ENCODE results near the gene LSM12.
A peak's percentile ranks its signal among the peaks of the same experiment; 100 is the strongest.

Gene LSM12

DNA sequence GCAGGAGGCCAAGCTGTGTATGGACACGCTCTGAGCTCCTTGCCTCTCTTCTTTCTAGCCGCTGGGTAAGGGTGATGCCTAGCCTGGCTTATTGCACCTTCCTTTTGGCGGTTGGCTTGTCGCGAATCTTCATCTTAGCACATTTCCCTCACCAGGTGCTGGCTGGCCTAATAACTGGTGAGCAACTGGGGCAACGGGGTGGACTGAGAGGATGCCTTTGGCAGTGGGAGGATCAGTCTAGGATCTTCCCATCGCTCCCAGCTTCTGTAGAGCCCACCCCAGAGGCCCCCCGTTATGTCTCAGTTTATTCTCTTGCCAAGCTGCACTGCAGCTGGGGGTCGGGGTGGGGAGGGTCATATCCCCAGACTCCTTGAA, 8.4 kb upstream of the LSM12 start:
- Histone ChIP-seq H3K9ac (ENCODE audit: low read length) (no peak overlapping the region), H3K4me1 (ENCODE audit: insufficient read depth, low read length, severe bottlenecking) (peaks cover 19% of the 10 kb centered on the region), H3K79me2 (ENCODE audit: insufficient read depth, low read length) (no peaks in the 10 kb centered on the region), H3K4me2 (ENCODE audit: low read length) (no peak overlapping the region), H3K36me3 (ENCODE audit: insufficient read depth, low read length) (peaks cover 27% of the 10 kb centered on the region), H3K4me3 (ENCODE audit: low read depth, low read length, poor library complexity, severe bottlenecking) (no peak overlapping the region), H4K20me1 (ENCODE audit: insufficient read depth, low read length) (no peaks in the 10 kb centered on the region), H3K27me3 (ENCODE audit: insufficient read depth, low read length) (no peaks in the 10 kb centered on the region), H3F3A (ENCODE audit: insufficient read depth, low read length) (no peaks in the 10 kb centered on the region), H3K27ac (ENCODE audit: low read depth, low read length, poor library complexity, severe bottlenecking) (no peak overlapping the region), H3K9me3 (ENCODE audit: low read length) (no peaks in the 10 kb centered on the region), H3K9me2 (ENCODE audit: low read depth, low read length) (no peaks in the 10 kb centered on the region), H2AFZ (ENCODE audit: low read length) (no peak overlapping the region)
- TF ChIP-seq EZH2 (IDR thresholded peaks at IDR 0.05; ENCODE audit: borderline replicate concordance, low read length), result no peak
- TF ChIP-seq, protein P1, sequence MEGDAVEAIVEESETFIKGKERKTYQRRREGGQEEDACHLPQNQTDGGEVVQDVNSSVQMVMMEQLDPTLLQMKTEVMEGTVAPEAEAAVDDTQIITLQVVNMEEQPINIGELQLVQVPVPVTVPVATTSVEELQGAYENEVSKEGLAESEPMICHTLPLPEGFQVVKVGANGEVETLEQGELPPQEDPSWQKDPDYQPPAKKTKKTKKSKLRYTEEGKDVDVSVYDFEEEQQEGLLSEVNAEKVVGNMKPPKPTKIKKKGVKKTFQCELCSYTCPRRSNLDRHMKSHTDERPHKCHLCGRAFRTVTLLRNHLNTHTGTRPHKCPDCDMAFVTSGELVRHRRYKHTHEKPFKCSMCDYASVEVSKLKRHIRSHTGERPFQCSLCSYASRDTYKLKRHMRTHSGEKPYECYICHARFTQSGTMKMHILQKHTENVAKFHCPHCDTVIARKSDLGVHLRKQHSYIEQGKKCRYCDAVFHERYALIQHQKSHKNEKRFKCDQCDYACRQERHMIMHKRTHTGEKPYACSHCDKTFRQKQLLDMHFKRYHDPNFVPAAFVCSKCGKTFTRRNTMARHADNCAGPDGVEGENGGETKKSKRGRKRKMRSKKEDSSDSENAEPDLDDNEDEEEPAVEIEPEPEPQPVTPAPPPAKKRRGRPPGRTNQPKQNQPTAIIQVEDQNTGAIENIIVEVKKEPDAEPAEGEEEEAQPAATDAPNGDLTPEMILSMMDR (IDR thresholded peaks at IDR 0.05; ENCODE audit: low read length), result no peak

DNA sequence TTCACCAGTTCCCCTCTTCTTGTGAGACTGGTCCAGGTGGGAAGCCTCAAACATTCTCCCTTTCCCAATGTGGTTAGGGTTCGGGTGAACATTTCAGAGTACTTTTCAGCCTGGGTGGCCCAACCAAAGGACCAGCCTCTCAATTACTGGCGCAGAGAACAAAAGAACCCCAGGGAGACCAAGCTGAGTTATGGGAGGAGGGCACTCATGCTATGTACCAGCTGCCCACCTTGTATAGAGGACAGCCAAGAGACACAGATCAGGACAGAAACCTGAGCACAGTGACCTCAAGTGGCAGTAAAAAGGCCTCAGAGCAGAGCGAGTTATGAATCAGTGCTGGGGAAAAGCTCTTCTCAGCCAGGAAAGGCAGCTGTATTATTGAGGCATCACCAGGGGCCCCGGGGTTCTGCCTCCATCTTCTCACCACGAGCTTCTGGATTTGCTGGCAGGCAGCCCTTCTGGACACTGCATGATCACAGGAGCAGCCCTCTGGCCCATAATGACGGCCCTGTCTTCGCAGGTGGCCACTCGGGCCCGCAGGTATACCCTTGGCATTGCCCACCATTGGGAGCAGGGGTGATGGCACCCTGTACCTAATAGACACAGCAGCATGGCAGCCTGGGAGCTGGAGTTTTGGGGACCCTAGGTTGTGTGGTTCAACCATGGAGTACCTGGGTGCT, 7.9 kb upstream of the LSM12 start:
- no peak for TF ChIP-seq EZH2 (IDR thresholded peaks at IDR 0.05; ENCODE audit: borderline replicate concordance, low read length)
- TF ChIP-seq, protein P1 (IDR thresholded peaks at IDR 0.05; ENCODE audit: low read length), result no peak
- Histone ChIP-seq H3K4me1 (ENCODE audit: insufficient read depth, low read length, severe bottlenecking) (peaks cover 21% of the 10 kb centered on the region), H3K36me3 (ENCODE audit: insufficient read depth, low read length) (peaks cover 27% of the 10 kb centered on the region), H3F3A (ENCODE audit: insufficient read depth, low read length) (no peaks in the 10 kb centered on the region), H3K9me3 (ENCODE audit: low read length) (no peaks in the 10 kb centered on the region), H3K4me2 (ENCODE audit: low read length) (no peak overlapping the region), H3K9ac (ENCODE audit: low read length) (no peak overlapping the region), H3K9me2 (ENCODE audit: low read depth, low read length) (no peaks in the 10 kb centered on the region), H3K79me2 (ENCODE audit: insufficient read depth, low read length) (no peaks in the 10 kb centered on the region), H4K20me1 (ENCODE audit: insufficient read depth, low read length) (no peaks in the 10 kb centered on the region), H3K27me3 (ENCODE audit: insufficient read depth, low read length) (no peaks in the 10 kb centered on the region), H3K27ac (ENCODE audit: low read depth, low read length, poor library complexity, severe bottlenecking) (no peak overlapping the region), H3K4me3 (ENCODE audit: low read depth, low read length, poor library complexity, severe bottlenecking) (no peak overlapping the region), H2AFZ (ENCODE audit: low read length) (no peak overlapping the region)

DNA sequence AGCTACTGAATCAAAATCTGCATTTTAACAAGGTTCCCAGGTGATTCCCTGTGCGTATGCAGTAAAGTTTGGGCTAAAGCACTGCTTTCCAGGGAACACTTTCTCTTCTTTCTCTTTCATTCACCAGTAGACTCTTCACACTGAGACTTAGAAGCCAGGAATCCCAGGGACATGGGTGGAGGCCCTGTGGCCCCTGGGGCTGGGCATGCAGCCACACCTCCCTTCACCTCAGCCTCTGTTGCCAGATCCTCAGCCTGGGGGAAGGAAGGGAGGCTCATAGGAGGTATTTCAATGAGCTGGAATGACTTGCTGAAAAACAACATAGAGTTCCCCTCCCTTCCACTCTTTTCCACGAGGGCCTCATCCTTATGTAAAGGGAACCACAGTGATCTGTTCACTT, 5.3 kb upstream of the LSM12 start:
- Histone ChIP-seq H3K9ac (ENCODE audit: low read length) (peak overlapping the region; percentile 89), H3K4me1 (ENCODE audit: insufficient read depth, low read length, severe bottlenecking) (peaks cover 32% of the 10 kb centered on the region), H3F3A (ENCODE audit: insufficient read depth, low read length) (no peaks in the 10 kb centered on the region; the same call in 1 of the 2 replicates), H3K79me2 (ENCODE audit: insufficient read depth, low read length) (peaks cover 1% of the 10 kb centered on the region; the same call in 1 of the 2 replicates), H3K4me2 (ENCODE audit: low read length) (peak overlapping the region; percentile 90), H3K36me3 (ENCODE audit: insufficient read depth, low read length) (peaks cover 25% of the 10 kb centered on the region), H3K27me3 (ENCODE audit: insufficient read depth, low read length) (no peaks in the 10 kb centered on the region), H2AFZ (ENCODE audit: low read length) (no peak overlapping the region), H3K27ac (ENCODE audit: low read depth, low read length, poor library complexity, severe bottlenecking) (peak overlapping the region; percentile 78), H3K9me2 (ENCODE audit: low read depth, low read length) (no peaks in the 10 kb centered on the region), H4K20me1 (ENCODE audit: insufficient read depth, low read length) (no peaks in the 10 kb centered on the region), H3K4me3 (ENCODE audit: low read depth, low read length, poor library complexity, severe bottlenecking) (peak overlapping the region; percentile 86), H3K9me3 (ENCODE audit: low read length) (no peaks in the 10 kb centered on the region)
- no peak for TF ChIP-seq EZH2 (IDR thresholded peaks at IDR 0.05; ENCODE audit: borderline replicate concordance, low read length)
- TF ChIP-seq, protein P1 (IDR thresholded peaks at IDR 0.05; ENCODE audit: low read length), result no peak

All from OCI-LY1 (cell line).